Upper lobe of right lung (tissue), 1 donor: Measurements from ENCODE around the gene SLC13A4. TPM values are rescaled to one million over a fixed set of nuclear protein-coding genes. Genes with fewer than 3 reads are reported as not detected.

Source experiments
- ATAC-seq: fragments of 200-7000 bp; cut with Tn5 transposase; one replicate; pipeline ENCODE4 v1.9.1; 2020; ENCODE audit warnings: mild to moderate bottlenecking, moderate library complexity
- DNase-seq: peaks from one replicate; pipeline ENCODE4 v3.0.0-alpha.2; 2020
- H3K27ac ChIP-seq: fragments of 200-600 bp; one replicate; pipeline ENCODE4 v1.8.0; 2022
- H3K27me3 ChIP-seq: fragments of 200-600 bp; one replicate; pipeline ENCODE4 v1.8.0; 2022; ENCODE audit warnings: mild to moderate bottlenecking
- H3K36me3 ChIP-seq: fragments of 200-600 bp; one replicate; pipeline ENCODE4 v1.8.0; 2022
- H3K4me1 ChIP-seq: fragments of 200-600 bp; one replicate; pipeline ENCODE4 v1.8.0; 2022
- H3K4me3 ChIP-seq: fragments of 200-600 bp; one replicate; pipeline ENCODE4 v1.8.0; 2022; ENCODE audit warnings: mild to moderate bottlenecking
- H3K9me3 ChIP-seq: fragments of 200-600 bp; one replicate; pipeline ENCODE4 v1.8.0; 2022
- intact Hi-C: fragments of 100-400 bp; cut with DNase I; formaldehyde crosslinking; loops from one replicate; pipeline ENCODE4 v1.11.0; 2022
- total RNA-seq: library from RNA; stranded (reverse); fragmentation: NEBNext Ultra II Directional; extraction: Animal tissue kit (Norgen Biotek cat#: 25700); gene quantifications from one replicate; pipeline ENCODE4 v1.2.1, GENCODE V29; 2021
- TF ChIP-seq, protein P1 (sequence below): fragments of 200-600 bp; IDR thresholded peaks from one replicate; pipeline ENCODE4 v1.8.0; 2022; ENCODE audit warnings: antibody characterized with exemption
- donor health status: DM: no; HTN: yes; CAD: no; lungs with severe emphysema.

Gene SLC13A4
- total RNA-seq, 1 donor from 2014 or later, result not detected

- H3K4me3 ChIP-seq, result no peak overlapping the region
- H3K36me3 ChIP-seq, result no peaks in the 10 kb centered on the region
- TF ChIP-seq, protein P1, sequence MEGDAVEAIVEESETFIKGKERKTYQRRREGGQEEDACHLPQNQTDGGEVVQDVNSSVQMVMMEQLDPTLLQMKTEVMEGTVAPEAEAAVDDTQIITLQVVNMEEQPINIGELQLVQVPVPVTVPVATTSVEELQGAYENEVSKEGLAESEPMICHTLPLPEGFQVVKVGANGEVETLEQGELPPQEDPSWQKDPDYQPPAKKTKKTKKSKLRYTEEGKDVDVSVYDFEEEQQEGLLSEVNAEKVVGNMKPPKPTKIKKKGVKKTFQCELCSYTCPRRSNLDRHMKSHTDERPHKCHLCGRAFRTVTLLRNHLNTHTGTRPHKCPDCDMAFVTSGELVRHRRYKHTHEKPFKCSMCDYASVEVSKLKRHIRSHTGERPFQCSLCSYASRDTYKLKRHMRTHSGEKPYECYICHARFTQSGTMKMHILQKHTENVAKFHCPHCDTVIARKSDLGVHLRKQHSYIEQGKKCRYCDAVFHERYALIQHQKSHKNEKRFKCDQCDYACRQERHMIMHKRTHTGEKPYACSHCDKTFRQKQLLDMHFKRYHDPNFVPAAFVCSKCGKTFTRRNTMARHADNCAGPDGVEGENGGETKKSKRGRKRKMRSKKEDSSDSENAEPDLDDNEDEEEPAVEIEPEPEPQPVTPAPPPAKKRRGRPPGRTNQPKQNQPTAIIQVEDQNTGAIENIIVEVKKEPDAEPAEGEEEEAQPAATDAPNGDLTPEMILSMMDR, result no peak
- no peaks in the 10 kb centered on the region for H3K27me3 ChIP-seq
- no peak for ATAC-seq
- no peak for DNase-seq
- no peaks in the 10 kb centered on the region for H3K9me3 ChIP-seq
- H3K4me1 ChIP-seq, result peaks cover 9% of the 10 kb centered on the region
- intact Hi-C loops, result no loop called here
- H3K27ac ChIP-seq, result no peak overlapping the region
These were observed 40.1 kb upstream of the SLC13A4 start for GRCh38 chr7:135768064-135768463.

DNA sequence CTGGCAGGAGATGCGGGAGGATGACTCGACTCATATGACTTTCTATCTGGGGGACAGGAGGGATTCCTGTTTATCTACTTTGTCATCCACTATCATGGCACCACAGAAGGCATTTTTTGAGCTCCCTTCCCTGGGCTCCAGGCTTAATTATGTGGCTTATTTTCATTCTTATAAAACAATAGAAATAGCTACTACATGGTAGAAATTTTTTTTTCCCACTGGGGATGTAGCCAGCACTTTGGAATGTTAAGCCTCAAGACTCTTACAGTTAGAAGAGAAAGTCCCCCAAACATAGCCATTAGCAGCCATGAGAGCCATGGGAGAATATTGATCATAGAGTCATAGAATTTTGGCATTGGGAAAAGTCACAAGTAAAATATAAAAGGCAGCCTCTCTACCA is 35.3 kb upstream of the SLC13A4 start:
- no peak overlapping the region for H3K27ac ChIP-seq
- H3K27me3 ChIP-seq, result no peaks in the 10 kb centered on the region
- no peak for ATAC-seq
- intact Hi-C loops, result no loop called here
- no peaks in the 10 kb centered on the region for H3K9me3 ChIP-seq
- no peaks in the 10 kb centered on the region for H3K36me3 ChIP-seq
- H3K4me3 ChIP-seq, result no peak overlapping the region
- no peak for DNase-seq
- peaks cover 9% of the 10 kb centered on the region for H3K4me1 ChIP-seq
- TF ChIP-seq, protein P1, result no peak

DNA sequence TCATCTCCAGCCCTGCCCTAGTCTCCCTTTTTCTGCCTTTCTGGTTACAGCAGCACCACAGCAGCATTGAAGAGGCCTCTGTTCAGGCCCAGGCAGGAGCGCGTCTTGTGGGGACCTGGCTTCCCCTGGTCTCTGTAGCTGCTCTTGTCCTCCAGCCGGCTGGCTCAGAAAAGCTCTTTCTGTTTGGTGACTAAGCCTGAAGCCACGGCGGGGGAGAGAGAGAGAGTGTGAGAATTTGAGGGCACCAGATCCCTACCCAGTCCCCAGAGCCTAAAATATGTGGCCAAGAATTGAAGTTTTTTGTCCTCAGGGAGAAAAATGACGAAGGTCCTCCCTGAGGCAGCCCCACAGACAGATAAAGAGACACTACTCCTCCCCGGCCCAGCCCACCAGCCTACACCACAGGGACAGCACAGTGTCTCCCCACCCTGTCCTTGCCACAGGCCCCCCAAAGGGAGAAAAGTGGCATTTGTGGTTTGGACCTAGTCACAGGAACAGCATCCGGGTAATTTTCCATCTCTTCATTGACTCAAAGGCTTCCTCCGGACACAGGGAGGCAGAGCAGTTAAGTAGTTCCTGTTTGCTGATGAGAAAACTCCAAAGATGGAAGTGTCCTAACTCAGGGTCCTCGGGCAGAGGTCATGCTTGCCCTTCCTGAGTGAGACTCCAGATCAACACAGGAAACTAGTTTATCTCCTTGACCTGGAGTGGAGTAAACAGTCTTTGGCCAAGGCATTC is 33.9 kb upstream of the SLC13A4 start:
- Histone ChIP-seq H3K4me3 (no peak overlapping the region), H3K9me3 (no peaks in the 10 kb centered on the region), H3K27me3 (no peaks in the 10 kb centered on the region), H3K4me1 (peaks cover 5% of the 10 kb centered on the region), H3K36me3 (no peaks in the 10 kb centered on the region), H3K27ac (no peak overlapping the region)
- TF ChIP-seq, protein P1, result no peak
- DNase-seq (no peak), ATAC-seq (peak; percentile 60)
- intact Hi-C loops, result no loop called here

DNA sequence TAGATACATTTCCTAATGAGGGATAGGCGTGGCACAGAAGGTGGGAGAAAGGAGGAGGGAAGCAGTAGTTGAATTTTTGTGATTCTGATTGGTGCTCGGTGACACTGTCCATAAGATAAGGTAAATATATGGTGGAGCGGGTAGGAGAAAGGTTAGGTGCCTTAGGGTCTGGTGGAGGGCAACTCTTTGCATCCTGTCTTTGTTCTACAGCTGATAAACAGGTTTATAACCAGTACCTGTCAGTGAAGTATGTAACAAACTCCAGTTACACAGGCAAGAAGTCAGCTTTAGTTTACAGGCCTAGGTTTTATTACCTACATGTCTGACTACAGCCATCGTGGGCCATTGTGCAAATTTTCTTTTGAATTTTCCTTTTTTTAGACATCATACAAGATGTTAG is 31.5 kb upstream of the SLC13A4 start:
- no peak overlapping the region for H3K27ac ChIP-seq

GRCh38 chr7:135758531-135758932 is 30.5 kb upstream of the SLC13A4 start:
- no peaks in the 10 kb centered on the region for H3K9me3 ChIP-seq
- H3K36me3 ChIP-seq, result no peaks in the 10 kb centered on the region
- peaks cover 5% of the 10 kb centered on the region for H3K4me1 ChIP-seq
- DNase-seq (no peak), ATAC-seq (peak; percentile 59)
- no peaks in the 10 kb centered on the region for H3K27me3 ChIP-seq
- peak overlapping the region; percentile 38 for H3K4me3 ChIP-seq
- intact Hi-C loops, result no loop called here
- TF ChIP-seq, protein P1, result no peak
- H3K27ac ChIP-seq, result peak overlapping the region; percentile 86

More for the DNA sequence above, 31.5 kb upstream of the SLC13A4 start:
- DNase-seq (no peak), ATAC-seq (no peak)
- peaks cover 5% of the 10 kb centered on the region for H3K4me1 ChIP-seq
- intact Hi-C loops, result no loop called here
- H3K27me3 ChIP-seq, result no peaks in the 10 kb centered on the region
- no peaks in the 10 kb centered on the region for H3K9me3 ChIP-seq
- TF ChIP-seq, protein P1, result no peak
- H3K36me3 ChIP-seq, result no peaks in the 10 kb centered on the region
- no peak overlapping the region for H3K4me3 ChIP-seq
